Liver (tissue), 9 donors: ENCODE results near the gene SUMO2. TPM values are rescaled to one million over a fixed set of nuclear protein-coding genes. Genes with fewer than 3 reads are reported as not detected.

ENCODE experiments used
- DNase-seq: peaks from one replicate; pipeline ENCODE4 v3.0.0-alpha.2; 2017; ENCODE audit warnings: low spot score
- H3K27ac ChIP-seq, 2 donors: one replicate each; pipeline ENCODE4 v1.7.0; 2013; ENCODE audit warnings: inconsistent platforms in 2 of 2, low read length in 2 of 2, control low read depth in 1 of 2, low read depth in 1 of 2, mild to moderate bottlenecking in 1 of 2
- H3K27me3 ChIP-seq, 4 donors: one replicate each; pipeline versions ENCODE4 v1.6.1 to v1.7.0; 2013; ENCODE audit warnings: low read length in 3 of 4, inconsistent platforms in 1 of 4, mild to moderate bottlenecking in 1 of 4, moderate library complexity in 1 of 4; ENCODE audit not compliant: control insufficient read depth in 4 of 4, insufficient read depth in 4 of 4
- H3K36me3 ChIP-seq, 4 donors: one replicate each; pipeline versions ENCODE4 v1.6.1 to v1.7.0; 2013; ENCODE audit warnings: low read length in 3 of 4, mild to moderate bottlenecking in 3 of 4, low read depth in 1 of 4, moderate library complexity in 1 of 4; ENCODE audit not compliant: control insufficient read depth in 4 of 4, insufficient read depth in 3 of 4
- H3K4me1 ChIP-seq, 4 donors: one replicate each; pipeline versions ENCODE4 v1.6.1 to v1.7.0; 2013; ENCODE audit warnings: low read length in 3 of 4, mild to moderate bottlenecking in 3 of 4, moderate library complexity in 1 of 4; ENCODE audit not compliant: control insufficient read depth in 4 of 4, insufficient read depth in 4 of 4
- H3K4me3 ChIP-seq, 3 donors: one replicate each; pipeline versions ENCODE4 v1.6.1 to v1.7.0; 2013; ENCODE audit warnings: low read length in 3 of 3, control low read depth in 1 of 3, low read depth in 1 of 3, mild to moderate bottlenecking in 1 of 3
- H3K9ac ChIP-seq, 2 donors: one replicate each; pipeline ENCODE4 v1.7.0; 2013; ENCODE audit warnings: low read length in 2 of 2, mild to moderate bottlenecking in 2 of 2, moderate library complexity in 2 of 2, control low read depth in 1 of 2, low read depth in 1 of 2
- H3K9me3 ChIP-seq, 4 donors: one replicate each; pipeline versions ENCODE4 v1.6.1 to v1.7.0; 2013; ENCODE audit warnings: low read length in 3 of 4; ENCODE audit not compliant: control insufficient read depth in 4 of 4
- EGR1 ChIP-seq, 2 donors: IDR thresholded peaks; 2 replicates each; pipeline ENCODE4 v1.6.1; 2016 to 2018; ENCODE audit warnings: antibody characterized with exemption in 2 of 2, low read depth in 2 of 2
- FOXA1 ChIP-seq: IDR thresholded peaks from 2 replicates; pipeline ENCODE4 v1.6.1; 2016; ENCODE audit warnings: antibody characterized with exemption
- FOXA2 ChIP-seq: IDR thresholded peaks from 2 replicates; pipeline ENCODE4 v1.6.1; 2016; ENCODE audit warnings: antibody characterized with exemption
- GABPA ChIP-seq, 2 donors: IDR thresholded peaks in 1 of 2; conservative IDR thresholded peaks in 1 of 2; 2 replicates each; pipeline ENCODE4 v1.6.1; 2016; ENCODE audit warnings: antibody characterized with exemption in 2 of 2, mild to moderate bottlenecking in 1 of 2, moderate library complexity in 1 of 2
- HNF4A ChIP-seq, 2 donors: conservative IDR thresholded peaks; 2 replicates each; pipeline ENCODE4 v1.6.1; 2016; ENCODE audit warnings: antibody characterized with exemption in 2 of 2, mild to moderate bottlenecking in 2 of 2
- HNF4G ChIP-seq: IDR thresholded peaks from 2 replicates; pipeline ENCODE4 v1.6.1; 2016; ENCODE audit warnings: antibody characterized with exemption
- JUND ChIP-seq, 2 donors: IDR thresholded peaks; 2 replicates each; pipeline ENCODE4 v1.6.1; 2016; ENCODE audit warnings: antibody characterized with exemption in 2 of 2
- NR2F2 ChIP-seq: IDR thresholded peaks from 2 replicates; pipeline ENCODE4 v1.6.1; 2016; ENCODE audit warnings: antibody characterized with exemption
- RAD21 ChIP-seq, 2 donors: IDR thresholded peaks; 2 replicates each; pipeline ENCODE4 v1.6.1; 2016; ENCODE audit warnings: antibody characterized with exemption in 2 of 2, mild to moderate bottlenecking in 2 of 2
- REST ChIP-seq: IDR thresholded peaks from 2 replicates; pipeline ENCODE4 v1.6.1; 2016; ENCODE audit warnings: antibody characterized with exemption, mild to moderate bottlenecking
- RXRA ChIP-seq, 2 donors: IDR thresholded peaks; 2 replicates each; pipeline ENCODE4 v1.6.1; 2017 to 2018; ENCODE audit warnings: antibody characterized with exemption in 2 of 2, mild to moderate bottlenecking in 1 of 2
- SP1 ChIP-seq: IDR thresholded peaks from 2 replicates; pipeline ENCODE4 v1.6.1; 2018; ENCODE audit warnings: antibody characterized with exemption, mild to moderate bottlenecking
- TAF1 ChIP-seq: conservative IDR thresholded peaks from 2 replicates; pipeline ENCODE4 v1.6.1; 2016; ENCODE audit warnings: antibody characterized with exemption, mild to moderate bottlenecking
- YY1 ChIP-seq: IDR thresholded peaks from 2 replicates; pipeline ENCODE4 v1.6.1; 2016; ENCODE audit warnings: antibody characterized with exemption, mild to moderate bottlenecking
- WGBS: extraction: QIAGEN DNeasy Blood & Tissue Kit; methylation state at CpG from one replicate; pipeline ENCODE4 v1.1.7; 2013; 5-methylcytosine and 5-hydroxymethylcytosine counted together
- polyA plus RNA-seq, 2 donors: library from polyadenylated mRNA; stranded (reverse) in 1 of 2; unstranded in 1 of 2; fragments of 200-250 nt in 1 of 2; fragments of >200 nt in 1 of 2; fragmentation: Nextera tagmentation in 1 of 2; extraction: Ambion mirVana in 1 of 2; gene quantifications; one replicate each; pipeline versions ENCODE4 v1.2.1 to v1.2.3, GENCODE V29; 2013 to 2015
- total RNA-seq, 2 donors: library from RNA; depleted of rRNA; stranded (reverse); fragments of >200 nt; gene quantifications; one replicate each; pipeline ENCODE4 v1.2.3, GENCODE V29; 2014
- TF ChIP-seq, protein P1 (sequence below): IDR thresholded peaks from 2 replicates; pipeline ENCODE4 v1.6.1; 2016; ENCODE audit warnings: antibody characterized with exemption
- TF ChIP-seq, protein P2 (sequence below): IDR thresholded peaks from 2 replicates; pipeline ENCODE4 v1.6.1; 2016; ENCODE audit warnings: antibody characterized with exemption
- donor health status: healthy.
- donor health status: healthy.
- donor health status: healthy.
- donor health status: healthy.
- donor health status: healthy.

The SUMO2 gene
- total and polyA plus RNA-seq, 4 donors: 20.9 to 160 (median 50.5) TPM

DNA sequence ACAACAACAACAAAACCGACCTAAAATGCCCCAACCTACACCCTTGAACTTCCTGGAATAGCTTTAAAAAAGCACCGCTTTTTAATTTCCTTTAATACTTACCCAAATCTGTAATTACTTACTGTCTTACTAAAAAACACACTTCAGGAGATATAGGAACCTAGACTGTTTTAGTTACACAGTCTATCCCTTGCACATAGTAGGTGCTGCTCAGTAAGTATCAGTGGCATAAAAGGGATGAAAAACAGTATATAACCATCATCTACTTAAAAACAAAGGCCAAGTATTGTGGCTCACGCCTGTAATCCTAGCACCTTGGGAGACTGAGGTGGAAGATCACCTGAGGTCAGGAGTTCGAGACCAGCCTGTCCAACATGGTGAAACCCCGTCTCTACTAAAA is 6.1 kb downstream of the SUMO2 start:
- H3K27me3 ChIP-seq: no peaks in the 10 kb centered on the region
- no peak overlapping the region for H3K27ac ChIP-seq
- peaks cover 7 to 36% (median 28%) of the 10 kb centered on the region in 4 donors for H3K36me3 ChIP-seq
- DNase-seq: no peak
- no peaks in the 10 kb centered on the region for H3K9me3 ChIP-seq
- H3K9ac ChIP-seq: no peak overlapping the region
- H3K4me3 ChIP-seq: no peak overlapping the region
- 87% methylated on average over 5 of the region's 5 CpGs for WGBS
- H3K4me1 ChIP-seq: peaks cover 0 to 10% (median 6%) of the 10 kb centered on the region in 4 donors
- TF ChIP-seq, protein P1, sequence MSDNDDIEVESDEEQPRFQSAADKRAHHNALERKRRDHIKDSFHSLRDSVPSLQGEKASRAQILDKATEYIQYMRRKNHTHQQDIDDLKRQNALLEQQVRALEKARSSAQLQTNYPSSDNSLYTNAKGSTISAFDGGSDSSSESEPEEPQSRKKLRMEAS: no peak

- no peak overlapping the region for H3K4me3 ChIP-seq
- DNase-seq: no peak
- peaks cover 0 to 2% (median 0%) of the 10 kb centered on the region in 4 donors for H3K4me1 ChIP-seq
- H3K9me3 ChIP-seq: no peaks in the 10 kb centered on the region
- H3K27me3 ChIP-seq: no peaks in the 10 kb centered on the region
- H3K27ac ChIP-seq: no peak overlapping the region
- 95% methylated on average over 11 of the region's 11 CpGs for WGBS
- TF ChIP-seq FOXA1: no peak
- TF ChIP-seq YY1: no peak
- TF ChIP-seq FOXA2: no peak
- no peak for TF ChIP-seq GABPA (IDR thresholded peaks at IDR 0.05 in 1 of 2, conservative IDR thresholded peaks at IDR 0.05 in 1 of 2)
- TF ChIP-seq HNF4G: no peak
- TF ChIP-seq EGR1 (IDR thresholded peaks at IDR 0.05; ENCODE audit: low read depth in 2 of 2): no peak
- TF ChIP-seq, protein P2, sequence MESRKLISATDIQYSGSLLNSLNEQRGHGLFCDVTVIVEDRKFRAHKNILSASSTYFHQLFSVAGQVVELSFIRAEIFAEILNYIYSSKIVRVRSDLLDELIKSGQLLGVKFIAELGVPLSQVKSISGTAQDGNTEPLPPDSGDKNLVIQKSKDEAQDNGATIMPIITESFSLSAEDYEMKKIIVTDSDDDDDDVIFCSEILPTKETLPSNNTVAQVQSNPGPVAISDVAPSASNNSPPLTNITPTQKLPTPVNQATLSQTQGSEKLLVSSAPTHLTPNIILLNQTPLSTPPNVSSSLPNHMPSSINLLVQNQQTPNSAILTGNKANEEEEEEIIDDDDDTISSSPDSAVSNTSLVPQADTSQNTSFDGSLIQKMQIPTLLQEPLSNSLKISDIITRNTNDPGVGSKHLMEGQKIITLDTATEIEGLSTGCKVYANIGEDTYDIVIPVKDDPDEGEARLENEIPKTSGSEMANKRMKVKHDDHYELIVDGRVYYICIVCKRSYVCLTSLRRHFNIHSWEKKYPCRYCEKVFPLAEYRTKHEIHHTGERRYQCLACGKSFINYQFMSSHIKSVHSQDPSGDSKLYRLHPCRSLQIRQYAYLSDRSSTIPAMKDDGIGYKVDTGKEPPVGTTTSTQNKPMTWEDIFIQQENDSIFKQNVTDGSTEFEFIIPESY: no peak
- TF ChIP-seq, protein P1: no peak
- TF ChIP-seq TAF1: no peak
- TF ChIP-seq SP1: no peak
- no peak for TF ChIP-seq HNF4A (conservative IDR thresholded peaks at IDR 0.05)
- no peak for TF ChIP-seq RAD21 (IDR thresholded peaks at IDR 0.05)
- no peak for TF ChIP-seq REST
- H3K36me3 ChIP-seq: peaks cover 7 to 38% (median 28%) of the 10 kb centered on the region in 4 donors
- H3K9ac ChIP-seq: no peak overlapping the region
Observed at GRCh38 chr17:75174996-75175395, 7.8 kb downstream of the SUMO2 start.

- no peak for DNase-seq
- Histone ChIP-seq H3K9me3 (no peaks in the 10 kb centered on the region), H3K9ac (no peak overlapping the region), H3K4me1 (no peaks in the 10 kb centered on the region), H3K4me3 (no peak overlapping the region), H3K27me3 (no peaks in the 10 kb centered on the region), H3K27ac (no peak overlapping the region), H3K36me3 (peaks cover 7 to 34% (median 22%) of the 10 kb centered on the region in 4 donors)
- 90% methylated on average over 4 of the region's 4 CpGs for WGBS
- no peak for TF ChIP-seq JUND (IDR thresholded peaks at IDR 0.05)
- TF ChIP-seq, protein P2: no peak
- TF ChIP-seq REST: no peak
- no peak for TF ChIP-seq FOXA2
- no peak for TF ChIP-seq NR2F2
- TF ChIP-seq, protein P1: no peak
- TF ChIP-seq FOXA1: no peak
- no peak for TF ChIP-seq RAD21 (IDR thresholded peaks at IDR 0.05)
- no peak for TF ChIP-seq HNF4A (conservative IDR thresholded peaks at IDR 0.05)
- TF ChIP-seq RXRA (IDR thresholded peaks at IDR 0.05): no peak
Observed at GRCh38 chr17:75173526-75173925, 9.2 kb downstream of the SUMO2 start.
